WTC11 (cell line): ENCODE measurements around the gene ENGASE. TPM values are rescaled to one million over a fixed set of nuclear protein-coding genes. Genes with fewer than 3 reads are reported as not detected.

Experiments used
- ATAC-seq: fragments of 200-7000 bp; cut with Tn5 transposase; 2 replicates; pipeline ENCODE4 v1.10.0; 2021; ENCODE audit warnings: mild to moderate bottlenecking, moderate library complexity
- CTCF ChIA-PET: fragments of 300-600 bp; sonication (Branson Sonifier 250); formaldehyde crosslinking; loops from one replicate; lab custom pipeline; 2021; ENCODE audit warnings: antibody characterized with exemption; lab: Charles Lee
- POLR2A ChIA-PET: fragments of 350-600 bp; sonication (Branson Sonifier 250); formaldehyde crosslinking; loops from one replicate; lab custom pipeline; 2021; ENCODE audit warnings: antibody characterized with exemption; lab: Charles Lee
- DNase-seq: peaks from one replicate; pipeline ENCODE4 v3.0.0; 2021; ENCODE audit warnings: low spot score
- H3K27ac Mint-ChIP-seq: 2 replicates; pipeline ENCODE4 v1.8.0; 2021; ENCODE audit warnings: mixed read lengths
- H3K27me3 Mint-ChIP-seq: 2 replicates; pipeline ENCODE4 v1.8.0; 2021; ENCODE audit warnings: low read depth, mild to moderate bottlenecking, moderate library complexity, mixed read lengths
- H3K36me3 Mint-ChIP-seq: 2 replicates; pipeline ENCODE4 v1.8.0; 2021; ENCODE audit warnings: mixed read lengths
- H3K4me1 Mint-ChIP-seq: 2 replicates; pipeline ENCODE4 v1.8.0; 2022; ENCODE audit warnings: mixed read lengths
- H3K4me3 Mint-ChIP-seq: 2 replicates; pipeline ENCODE4 v1.8.0; 2021; ENCODE audit warnings: mild to moderate bottlenecking, moderate library complexity, mixed read lengths
- H3K9me3 Mint-ChIP-seq: 2 replicates; pipeline ENCODE4 v1.8.0; 2021; ENCODE audit warnings: mixed read lengths
- AFF4 ChIP-seq: sonication (generic); formaldehyde crosslinking; IDR thresholded peaks from 2 replicates; pipeline ENCODE4 v1.8.1; 2023; ENCODE audit warnings: mild to moderate bottlenecking, missing genetic modification reagents, borderline replicate concordance
- ARID4B ChIP-seq: sonication (generic); formaldehyde crosslinking; IDR thresholded peaks from 2 replicates; pipeline ENCODE4 v1.8.0; 2023; ENCODE audit warnings: missing genetic modification reagents, mild to moderate bottlenecking, borderline replicate concordance
- ATF3 ChIP-seq: sonication (generic); formaldehyde crosslinking; conservative IDR thresholded peaks from 2 replicates; pipeline ENCODE4 v1.8.1; 2022; ENCODE audit warnings: mild to moderate bottlenecking, missing genetic modification reagents
- ATF6 ChIP-seq: sonication (generic); formaldehyde crosslinking; IDR thresholded peaks from 2 replicates; pipeline ENCODE4 v1.8.1; 2023; ENCODE audit warnings: mild to moderate bottlenecking, missing genetic modification reagents
- ERG ChIP-seq: fragments of 250-450 bp; sonication (Bioruptor Pico); IDR thresholded peaks from 2 replicates; pipeline ENCODE4 v1.8.0; 2021; ENCODE audit warnings: mild to moderate bottlenecking
- ESRRA ChIP-seq: sonication (generic); formaldehyde crosslinking; IDR thresholded peaks from 2 replicates; pipeline ENCODE4 v1.8.1; 2022; ENCODE audit warnings: mild to moderate bottlenecking, missing genetic modification reagents, borderline replicate concordance
- FOXK1 ChIP-seq: sonication (generic); formaldehyde crosslinking; IDR thresholded peaks from 2 replicates; pipeline ENCODE4 v1.8.0; 2022; ENCODE audit warnings: mild to moderate bottlenecking, moderate library complexity, missing genetic modification reagents
- FOXP4 ChIP-seq: sonication (generic); formaldehyde crosslinking; IDR thresholded peaks from 2 replicates; pipeline ENCODE4 v1.8.0; 2022; ENCODE audit warnings: mild to moderate bottlenecking, missing genetic modification reagents
- GABPB1 ChIP-seq: sonication (generic); formaldehyde crosslinking; IDR thresholded peaks from 2 replicates; pipeline ENCODE4 v1.8.1; 2023; ENCODE audit warnings: mild to moderate bottlenecking, missing genetic modification reagents
- KAT7 ChIP-seq: sonication (generic); formaldehyde crosslinking; IDR thresholded peaks from 2 replicates; pipeline ENCODE4 v1.8.1; 2023; ENCODE audit warnings: missing genetic modification reagents, mild to moderate bottlenecking, borderline replicate concordance
- NFATC4 ChIP-seq: fragments of 250-450 bp; sonication (Bioruptor Pico); IDR thresholded peaks from 2 replicates; pipeline ENCODE4 v1.9.0; 2021; ENCODE audit warnings: mild to moderate bottlenecking
- PRRX2 ChIP-seq: fragments of 250-450 bp; sonication (Bioruptor Pico); IDR thresholded peaks from 2 replicates; pipeline ENCODE4 v1.8.0; 2021; ENCODE audit warnings: mild to moderate bottlenecking
- RELA ChIP-seq: sonication (generic); formaldehyde crosslinking; IDR thresholded peaks from 2 replicates; pipeline ENCODE4 v1.8.1; 2022; ENCODE audit warnings: missing genetic modification reagents, mild to moderate bottlenecking, borderline replicate concordance
- SMAD3 ChIP-seq: sonication (generic); formaldehyde crosslinking; IDR thresholded peaks from 2 replicates; pipeline ENCODE4 v1.8.0; 2022; ENCODE audit warnings: missing genetic modification reagents, mild to moderate bottlenecking, borderline replicate concordance
- USF1 ChIP-seq: sonication (generic); formaldehyde crosslinking; IDR thresholded peaks from 2 replicates; pipeline ENCODE4 v1.8.0; 2022; ENCODE audit warnings: mild to moderate bottlenecking, missing genetic modification reagents
- USF2 ChIP-seq: sonication (generic); formaldehyde crosslinking; IDR thresholded peaks from 2 replicates; pipeline ENCODE4 v1.8.1; 2023; ENCODE audit warnings: mild to moderate bottlenecking, missing genetic modification reagents, moderate library complexity
- ZNF423 ChIP-seq: fragments of 250-450 bp; sonication (Bioruptor Pico); IDR thresholded peaks from 2 replicates; pipeline ENCODE4 v2.1.2; 2022; ENCODE audit warnings: mild to moderate bottlenecking, moderate library complexity
- total RNA-seq: library from RNA; stranded (reverse); gene quantifications from 3 replicates; pipeline ENCODE4 v1.2.3, GENCODE V29; 2021

The ENGASE gene
- total RNA-seq, 1 experiment from 2014 or later = 41.6 TPM

- POLR2A ChIA-PET = no interaction called here
- Mint-ChIP-seq H3K9me3 (no peaks in the 10 kb centered on the region), H3K4me3 (no peak overlapping the region), H3K27ac (peak overlapping the region; percentile 87), H3K36me3 (no peaks in the 10 kb centered on the region), H3K27me3 (no peaks in the 10 kb centered on the region), H3K4me1 (no peaks in the 10 kb centered on the region)
- DNase-seq (no peak), ATAC-seq (no peak)
- TF ChIP-seq FOXK1 (CRISPR knock-in tag) (no peak), KAT7 (CRISPR knock-in tag) (no peak), SMAD3 (CRISPR knock-in tag) (no peak), ATF3 (CRISPR knock-in tag) (no peak), ERG (CRISPR knock-in tag) (no peak), USF2 (CRISPR knock-in tag) (no peak)
- CTCF ChIA-PET = no interaction called here
These were observed 57.1 kb downstream of the ENGASE start for GRCh38 chr17:79131701-79132100.

- H3K4me3 Mint-ChIP-seq = no peak overlapping the region
- DNase-seq = no peak
- H3K27me3 Mint-ChIP-seq = no peaks in the 10 kb centered on the region
- no peaks in the 10 kb centered on the region for H3K4me1 Mint-ChIP-seq
- ChIA-PET POLR2A (no interaction called here), CTCF (interaction anchor here (1.0 to 2.2 kb wide), 2 partner anchors 45 to 261 kb away, joined by 3 to 8 read pairs; no protein-coding TSS in a partner anchor)
- no peaks in the 10 kb centered on the region for H3K36me3 Mint-ChIP-seq
- H3K27ac Mint-ChIP-seq = no peak overlapping the region
- no peak for ATAC-seq
- no peaks in the 10 kb centered on the region for H3K9me3 Mint-ChIP-seq
- TF ChIP-seq ARID4B (CRISPR knock-in tag) (no peak), RELA (CRISPR knock-in tag) (no peak), ATF3 (CRISPR knock-in tag) (no peak), NFATC4 (CRISPR knock-in tag) (no peak), GABPB1 (CRISPR knock-in tag) (no peak), FOXP4 (no peak), ATF6 (no peak), USF1 (CRISPR knock-in tag) (no peak), ESRRA (no peak), AFF4 (no peak), PRRX2 (CRISPR knock-in tag) (no peak), ZNF423 (CRISPR knock-in tag) (no peak)
These were observed 57.8 kb downstream of the ENGASE start for GRCh38 chr17:79132271-79133064.
